HFF-Myc (cell line): ENCODE data around the gene SERPIND1.

Experiments
- DNase-seq: peaks from one replicate; pipeline ENCODE4 v3.0.0-alpha.2; 2011; ENCODE audit warnings: low read depth; ENCODE audit errors: extremely low read depth
- H3K4me3 ChIP-seq: replicated peaks from 2 replicates; pipeline ENCODE4 v1.5.1; 2011; ENCODE audit warnings: low read depth, mild to moderate bottlenecking, control low read depth, low read length
- TF ChIP-seq, protein P1 (sequence below): IDR thresholded peaks from 2 replicates; pipeline ENCODE4 v1.5.1; 2012; ENCODE audit warnings: mild to moderate bottlenecking, low read depth, low read length, control low read depth; ENCODE audit errors: missing control alignments

Gene SERPIND1

DNA sequence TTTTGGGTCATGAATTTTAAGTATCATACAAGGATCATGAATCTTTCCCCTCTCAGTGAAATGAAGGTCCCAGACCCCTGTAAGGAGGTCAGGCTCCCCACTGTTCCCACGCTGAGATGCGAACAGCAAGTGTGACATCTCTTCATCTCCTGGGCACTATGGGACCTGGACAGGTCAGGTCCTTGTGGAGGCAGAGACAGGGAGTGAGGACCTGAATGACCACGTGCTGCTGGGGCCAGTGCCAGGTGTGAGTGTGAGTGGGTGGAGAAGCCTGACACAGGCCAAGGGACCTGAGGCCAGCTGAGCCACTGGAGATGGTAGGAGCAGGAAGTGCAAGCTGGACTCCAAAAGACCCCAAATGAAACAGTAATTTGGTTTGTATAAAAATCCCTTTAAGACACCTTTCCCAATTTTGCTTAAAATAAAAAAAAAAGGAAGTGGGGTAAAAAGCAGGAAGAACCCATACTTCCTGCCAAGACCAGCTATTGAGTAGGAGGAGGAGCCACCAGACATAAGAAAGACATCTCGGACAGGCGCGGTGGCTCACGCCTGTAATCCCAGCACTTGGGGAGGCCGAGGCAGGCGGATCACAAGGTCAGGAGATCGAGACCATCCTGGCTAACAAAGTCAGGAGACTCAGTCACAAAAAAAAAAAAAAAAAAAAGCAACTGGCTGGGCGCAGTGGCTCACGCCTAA lies 35.4 kb upstream of the SERPIND1 start:
- no peak for DNase-seq
- H3K4me3 ChIP-seq, result no peak overlapping the region
- TF ChIP-seq, protein P1, sequence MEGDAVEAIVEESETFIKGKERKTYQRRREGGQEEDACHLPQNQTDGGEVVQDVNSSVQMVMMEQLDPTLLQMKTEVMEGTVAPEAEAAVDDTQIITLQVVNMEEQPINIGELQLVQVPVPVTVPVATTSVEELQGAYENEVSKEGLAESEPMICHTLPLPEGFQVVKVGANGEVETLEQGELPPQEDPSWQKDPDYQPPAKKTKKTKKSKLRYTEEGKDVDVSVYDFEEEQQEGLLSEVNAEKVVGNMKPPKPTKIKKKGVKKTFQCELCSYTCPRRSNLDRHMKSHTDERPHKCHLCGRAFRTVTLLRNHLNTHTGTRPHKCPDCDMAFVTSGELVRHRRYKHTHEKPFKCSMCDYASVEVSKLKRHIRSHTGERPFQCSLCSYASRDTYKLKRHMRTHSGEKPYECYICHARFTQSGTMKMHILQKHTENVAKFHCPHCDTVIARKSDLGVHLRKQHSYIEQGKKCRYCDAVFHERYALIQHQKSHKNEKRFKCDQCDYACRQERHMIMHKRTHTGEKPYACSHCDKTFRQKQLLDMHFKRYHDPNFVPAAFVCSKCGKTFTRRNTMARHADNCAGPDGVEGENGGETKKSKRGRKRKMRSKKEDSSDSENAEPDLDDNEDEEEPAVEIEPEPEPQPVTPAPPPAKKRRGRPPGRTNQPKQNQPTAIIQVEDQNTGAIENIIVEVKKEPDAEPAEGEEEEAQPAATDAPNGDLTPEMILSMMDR, result no peak

DNA sequence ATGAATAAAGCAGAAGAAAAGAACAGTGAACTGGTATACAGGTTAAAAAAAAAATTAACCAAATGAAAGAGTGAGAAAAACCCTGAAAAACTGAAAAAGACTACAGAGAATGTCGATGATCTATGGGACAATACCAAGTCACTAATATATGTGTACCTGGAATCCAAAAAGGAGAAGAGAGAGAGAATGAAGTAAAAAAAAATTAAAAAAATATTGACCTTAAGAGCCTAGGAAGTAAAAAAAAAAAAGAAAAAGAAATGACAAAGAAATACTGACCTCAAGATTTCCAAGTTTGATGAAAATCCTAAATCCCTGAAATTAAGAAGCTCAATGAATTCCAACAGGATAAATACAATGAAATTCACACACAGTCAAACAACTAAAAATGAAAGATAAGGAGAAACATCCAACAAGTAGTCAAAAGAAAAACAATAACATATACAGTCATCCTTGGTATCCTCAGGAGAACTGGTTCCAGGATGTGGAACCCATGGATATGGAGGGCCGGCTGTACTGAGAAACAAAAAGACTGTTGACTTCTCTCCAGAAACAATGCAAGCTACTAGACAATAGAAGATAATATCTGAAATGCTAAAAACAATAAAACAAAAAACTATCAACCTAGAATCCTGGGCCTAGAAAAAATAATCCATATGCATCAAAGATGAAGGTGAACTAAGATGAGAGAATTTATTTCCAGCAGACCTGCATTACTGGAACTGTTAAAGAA lies 33.5 kb upstream of the SERPIND1 start:
- no peak overlapping the region for H3K4me3 ChIP-seq
- no peak for DNase-seq
- TF ChIP-seq, protein P1, result no peak

DNA sequence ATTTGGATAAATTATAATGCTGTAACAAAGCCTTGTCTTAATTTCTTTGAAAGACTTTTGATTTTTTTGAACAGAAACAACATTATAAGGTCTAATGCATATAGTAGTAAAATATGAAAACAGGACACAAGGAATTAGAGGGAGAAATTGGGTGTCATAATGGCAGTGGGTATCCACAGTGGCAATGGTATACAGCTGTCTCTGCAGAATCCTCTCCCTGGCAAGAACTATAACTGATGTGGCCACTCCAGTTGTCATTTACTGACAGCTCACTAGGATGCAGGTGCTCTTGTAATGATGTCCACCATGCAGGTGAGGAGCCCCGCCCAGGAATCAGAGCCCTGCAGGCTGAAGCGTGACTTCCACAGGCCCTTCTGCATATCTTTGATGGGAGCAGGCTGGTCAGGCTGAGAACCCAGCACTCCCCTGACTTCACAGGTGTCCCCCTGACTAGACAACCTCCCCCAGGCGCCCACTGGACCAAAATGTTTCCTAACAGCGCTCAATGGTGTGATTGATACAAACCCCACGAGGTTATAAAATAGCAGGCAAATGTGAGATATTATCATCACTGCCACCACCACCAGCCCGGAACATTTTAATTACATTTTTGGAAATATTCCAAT lies 32.8 kb upstream of the SERPIND1 start:
- no peak overlapping the region for H3K4me3 ChIP-seq
- TF ChIP-seq, protein P1, result no peak
- no peak for DNase-seq

DNA sequence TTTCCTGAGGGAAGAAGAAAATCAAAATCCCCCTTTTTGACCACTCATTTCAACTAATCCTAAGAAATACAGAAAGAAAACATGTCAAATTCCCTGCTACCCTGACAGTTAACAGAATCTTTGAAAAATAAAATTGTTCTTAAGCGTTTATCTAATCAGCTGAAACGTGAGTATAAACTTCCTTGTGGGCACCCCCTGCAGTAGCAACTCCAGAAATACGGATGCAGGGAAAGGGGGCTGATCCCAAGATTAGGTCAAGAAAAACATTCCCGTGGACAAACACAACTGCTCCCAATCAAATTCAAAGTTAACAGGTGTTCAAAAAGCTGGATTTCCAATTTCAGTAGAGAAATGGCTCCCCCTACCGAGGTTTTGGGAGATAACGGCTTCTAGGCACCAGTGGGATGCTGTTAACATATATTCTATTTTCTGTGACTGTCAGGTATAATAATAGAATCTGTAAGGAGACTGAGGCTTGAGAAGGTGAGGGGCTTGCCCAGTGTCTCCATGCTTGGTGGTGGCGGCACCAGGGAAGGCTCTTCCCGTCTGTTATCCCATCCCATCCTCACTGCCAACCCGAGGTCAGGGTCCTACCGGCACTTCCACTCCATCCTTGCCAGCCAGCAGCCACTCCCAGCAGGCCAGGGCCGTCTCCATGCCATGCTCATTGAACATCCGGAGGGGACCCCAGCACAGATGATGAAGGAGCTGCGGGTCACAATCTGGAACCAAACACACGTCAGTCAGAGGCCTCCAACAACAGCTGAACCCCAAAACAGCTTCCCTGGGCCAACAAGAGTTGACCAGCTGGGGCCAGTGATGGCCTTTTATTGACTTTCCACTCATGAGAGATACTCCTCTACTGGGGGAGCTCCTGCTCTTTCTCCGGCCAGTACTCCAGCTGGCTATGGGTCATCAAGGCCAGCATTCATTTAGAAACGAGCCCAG lies 32.0 kb upstream of the SERPIND1 start:
- no peak overlapping the region for H3K4me3 ChIP-seq
- TF ChIP-seq, protein P1, result peak; percentile 72
- no peak for DNase-seq

DNA sequence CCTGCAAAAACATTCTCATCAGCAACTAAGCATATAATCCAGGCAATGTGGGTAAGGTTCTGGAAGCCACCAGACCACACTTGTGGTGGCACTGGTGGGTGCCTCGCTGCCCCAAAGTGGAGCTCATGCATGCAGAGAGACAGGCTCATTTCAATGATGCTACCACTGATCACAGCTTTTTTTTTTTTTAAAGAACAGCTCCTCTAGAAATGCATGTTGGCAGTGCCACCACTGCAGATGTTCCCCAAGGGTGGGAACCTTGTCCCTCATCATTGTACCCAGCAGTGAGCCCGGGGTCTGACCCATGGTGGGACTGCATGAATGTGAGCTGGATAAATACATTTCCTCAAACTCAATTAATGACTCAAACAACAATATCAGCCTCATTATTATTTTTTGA lies 31.1 kb upstream of the SERPIND1 start:
- no peak for DNase-seq
- TF ChIP-seq, protein P1, result no peak
- H3K4me3 ChIP-seq, result no peak overlapping the region

DNA sequence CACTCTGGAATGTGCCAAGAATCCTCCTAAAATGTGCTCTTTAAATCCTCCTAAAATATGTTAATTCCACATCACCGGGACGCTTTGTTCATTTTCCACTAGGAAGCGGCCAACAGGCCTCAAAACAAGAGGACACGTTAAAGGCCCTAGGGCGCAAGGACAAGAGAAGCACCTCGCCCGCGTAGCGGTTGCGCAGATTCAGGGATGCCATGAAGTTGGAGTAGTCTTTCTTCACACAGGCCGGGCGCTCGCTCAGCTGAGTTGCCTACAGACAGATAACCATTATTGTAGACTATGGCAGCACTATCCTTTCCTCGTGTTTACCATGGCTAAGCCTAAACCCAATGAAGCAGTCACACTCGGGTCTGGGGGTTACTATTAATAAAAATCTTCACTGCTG lies 29.5 kb upstream of the SERPIND1 start:
- no peak for DNase-seq
- TF ChIP-seq, protein P1, result no peak
- no peak overlapping the region for H3K4me3 ChIP-seq
